ENCODE results near the gene SLC28A1. TPM values are rescaled to one million over a fixed set of nuclear protein-coding genes. Genes with fewer than 3 reads are reported as not detected.

The SLC28A1 gene
- total and polyA plus RNA-seq, 2 donors (not counting 1 experiment from before 2014, with no cell fraction given): not detected

DNA sequence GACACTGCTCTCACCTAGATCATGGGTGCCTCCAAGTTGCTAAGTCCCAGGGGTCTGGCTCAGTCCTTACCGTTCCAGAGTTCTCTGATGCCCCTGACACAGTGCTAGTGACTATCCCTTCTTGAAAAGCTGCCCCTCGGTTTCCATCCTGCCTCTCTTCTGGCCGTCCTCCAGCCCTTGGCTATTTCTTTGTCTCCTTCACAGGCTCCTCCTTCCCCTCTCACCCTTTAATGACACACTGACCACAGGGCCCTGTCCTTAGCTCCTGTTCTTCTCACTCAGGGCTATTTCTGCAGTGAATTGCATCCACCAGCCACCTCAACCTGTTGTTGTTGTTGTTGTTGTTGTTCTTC is 31.1 kb downstream of the SLC28A1 start:
- no peaks in the 10 kb centered on the region for H4K20me1 ChIP-seq (ENCODE audit: control insufficient read depth, insufficient read depth, low read length, poor library complexity, severe bottlenecking)
- CTCF ChIA-PET: no interaction called here
- TF ChIP-seq EZH2 (IDR thresholded peaks at IDR 0.05; ENCODE audit: borderline replicate concordance, insufficient read depth, low read depth, low read length, poor library complexity, severe bottlenecking): no peak
- TF ChIP-seq, protein P1, sequence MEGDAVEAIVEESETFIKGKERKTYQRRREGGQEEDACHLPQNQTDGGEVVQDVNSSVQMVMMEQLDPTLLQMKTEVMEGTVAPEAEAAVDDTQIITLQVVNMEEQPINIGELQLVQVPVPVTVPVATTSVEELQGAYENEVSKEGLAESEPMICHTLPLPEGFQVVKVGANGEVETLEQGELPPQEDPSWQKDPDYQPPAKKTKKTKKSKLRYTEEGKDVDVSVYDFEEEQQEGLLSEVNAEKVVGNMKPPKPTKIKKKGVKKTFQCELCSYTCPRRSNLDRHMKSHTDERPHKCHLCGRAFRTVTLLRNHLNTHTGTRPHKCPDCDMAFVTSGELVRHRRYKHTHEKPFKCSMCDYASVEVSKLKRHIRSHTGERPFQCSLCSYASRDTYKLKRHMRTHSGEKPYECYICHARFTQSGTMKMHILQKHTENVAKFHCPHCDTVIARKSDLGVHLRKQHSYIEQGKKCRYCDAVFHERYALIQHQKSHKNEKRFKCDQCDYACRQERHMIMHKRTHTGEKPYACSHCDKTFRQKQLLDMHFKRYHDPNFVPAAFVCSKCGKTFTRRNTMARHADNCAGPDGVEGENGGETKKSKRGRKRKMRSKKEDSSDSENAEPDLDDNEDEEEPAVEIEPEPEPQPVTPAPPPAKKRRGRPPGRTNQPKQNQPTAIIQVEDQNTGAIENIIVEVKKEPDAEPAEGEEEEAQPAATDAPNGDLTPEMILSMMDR (IDR thresholded peaks at IDR 0.05): no peak
- DNase-seq (no peak), ATAC-seq (ENCODE audit: low read depth) (no peak)
- peaks cover 0 to 9% (median 0%) of the 10 kb centered on the region in 3 donors for H3K9me3 ChIP-seq (ENCODE audit: control extremely low read depth in 1 of 3, control insufficient read depth in 2 of 3, insufficient read depth in 1 of 3, low read length in 2 of 3)
- H3K4me3 ChIP-seq (ENCODE audit: control extremely low read depth in 1 of 5, extremely low read depth in 1 of 5, insufficient read depth in 1 of 5, low read depth in 2 of 5, low read length in 4 of 5): no peak overlapping the region
- H3K27me3 ChIP-seq (replicated peaks in 1 of 4; ENCODE audit: control extremely low read depth in 1 of 4, control insufficient read depth in 3 of 4, insufficient read depth in 4 of 4, low read length in 3 of 4): peaks cover 0 to 4% (median 0%) of the 10 kb centered on the region in 4 experiments
- H3K36me3 ChIP-seq (replicated peaks in 1 of 2; ENCODE audit: control extremely low read depth in 1 of 2, control insufficient read depth in 1 of 2, extremely low read depth in 1 of 2, insufficient read depth in 2 of 2, low read length in 1 of 2): no peaks in the 10 kb centered on the region
- no peaks in the 10 kb centered on the region for H3K9me3 Mint-ChIP-seq (ENCODE audit: insufficient read depth)
- 91% methylated on average over 3 of the region's 3 CpGs for WGBS (ENCODE audit: insufficient coverage)
- H3K27ac ChIP-seq (ENCODE audit: low read length in 2 of 2): no peak overlapping the region
- no peaks in the 10 kb centered on the region for H3K4me1 ChIP-seq (ENCODE audit: control insufficient read depth in 2 of 2, insufficient read depth in 2 of 2, low read length in 2 of 2)
- H3K4me2 ChIP-seq (replicated peaks; ENCODE audit: low read depth, low read length, poor library complexity, severe bottlenecking): no peak overlapping the region
- H3K27ac Mint-ChIP-seq: no peak overlapping the region
- H3K4me1 Mint-ChIP-seq: no peaks in the 10 kb centered on the region
- H3K4me3 Mint-ChIP-seq: no peak overlapping the region
- H3K27me3 Mint-ChIP-seq: peaks cover 10% of the 10 kb centered on the region
- H3K9ac ChIP-seq (ENCODE audit: low read length): no peak overlapping the region
- intact Hi-C loops (cut with micrococcal nuclease): no loop called here
- H2AFZ ChIP-seq (ENCODE audit: insufficient read depth, low read depth, low read length, poor library complexity, severe bottlenecking): no peak overlapping the region
- no peaks in the 10 kb centered on the region for H3K79me2 ChIP-seq (ENCODE audit: control insufficient read depth, insufficient read depth, low read length)
- POLR2A ChIA-PET: no interaction called here

- Mint-ChIP-seq H3K27ac (no peak overlapping the region), H3K27me3 (peaks cover 10% of the 10 kb centered on the region), H3K9me3 (ENCODE audit: insufficient read depth) (no peaks in the 10 kb centered on the region), H3K4me3 (no peak overlapping the region), H3K4me1 (no peaks in the 10 kb centered on the region)
- WGBS (ENCODE audit: insufficient coverage): no CpG with 5 or more reads among the region's 1 CpG
- Histone ChIP-seq H3K4me1 (ENCODE audit: control insufficient read depth in 2 of 2, insufficient read depth in 2 of 2, low read length in 2 of 2) (no peaks in the 10 kb centered on the region), H4K20me1 (ENCODE audit: control insufficient read depth, insufficient read depth, low read length, poor library complexity, severe bottlenecking) (no peaks in the 10 kb centered on the region), H3K9me3 (ENCODE audit: control extremely low read depth in 1 of 3, control insufficient read depth in 2 of 3, insufficient read depth in 1 of 3, low read length in 2 of 3) (peaks cover 0 to 9% (median 0%) of the 10 kb centered on the region in 3 donors), H3K4me2 (replicated peaks; ENCODE audit: low read depth, low read length, poor library complexity, severe bottlenecking) (no peak overlapping the region), H2AFZ (ENCODE audit: insufficient read depth, low read depth, low read length, poor library complexity, severe bottlenecking) (no peak overlapping the region), H3K4me3 (ENCODE audit: control extremely low read depth in 1 of 5, extremely low read depth in 1 of 5, insufficient read depth in 1 of 5, low read depth in 2 of 5, low read length in 4 of 5) (no peak overlapping the region), H3K27ac (ENCODE audit: low read length in 2 of 2) (no peak overlapping the region), H3K27me3 (replicated peaks in 1 of 4; ENCODE audit: control extremely low read depth in 1 of 4, control insufficient read depth in 3 of 4, insufficient read depth in 4 of 4, low read length in 3 of 4) (peaks cover 0 to 4% (median 0%) of the 10 kb centered on the region in 4 experiments), H3K79me2 (ENCODE audit: control insufficient read depth, insufficient read depth, low read length) (no peaks in the 10 kb centered on the region), H3K9ac (ENCODE audit: low read length) (no peak overlapping the region), H3K36me3 (replicated peaks in 1 of 2; ENCODE audit: control extremely low read depth in 1 of 2, control insufficient read depth in 1 of 2, extremely low read depth in 1 of 2, insufficient read depth in 2 of 2, low read length in 1 of 2) (no peaks in the 10 kb centered on the region)
- intact Hi-C loops (cut with micrococcal nuclease): no loop called here
- ChIA-PET POLR2A (no interaction called here), CTCF (no interaction called here)
- ATAC-seq (ENCODE audit: low read depth) (no peak), DNase-seq (no peak)
- TF ChIP-seq, protein P1 (IDR thresholded peaks at IDR 0.05): no peak
- no peak for TF ChIP-seq EZH2 (IDR thresholded peaks at IDR 0.05; ENCODE audit: borderline replicate concordance, insufficient read depth, low read depth, low read length, poor library complexity, severe bottlenecking)
Measured at GRCh38 chr15:84917452-84917851, 33.0 kb downstream of the SLC28A1 start.

All from B cell (primary cell).